ENCODE results near the gene NLRP4.

- TF ChIP-seq CTCF (IDR thresholded peaks at IDR 0.05; ENCODE audit: control extremely low read depth in 1 of 3, insufficient read depth in 1 of 3, low read depth in 1 of 3, low read length in 3 of 3) (no peak), MAX (IDR thresholded peaks at IDR 0.05) (no peak)
These were observed 73.5 kb downstream of the NLRP4 start for GRCh38 chr19:55909801-55910200.

Measured in H1 (cell line).